GM12891 (cell line): ENCODE results near the gene YBX2.

Source experiments
- PAX5 ChIP-seq: IDR thresholded peaks from 2 replicates; pipeline ENCODE4 v1.6.1; 2011; ENCODE audit warnings: low read length, moderate library complexity, mild to moderate bottlenecking; ENCODE audit not compliant: insufficient read depth, severe bottlenecking
- POLR2A ChIP-seq: IDR thresholded peaks from 2 replicates; pipeline ENCODE4 v1.6.1; 2011; ENCODE audit warnings: low read depth, low read length, control low read depth

DNA sequence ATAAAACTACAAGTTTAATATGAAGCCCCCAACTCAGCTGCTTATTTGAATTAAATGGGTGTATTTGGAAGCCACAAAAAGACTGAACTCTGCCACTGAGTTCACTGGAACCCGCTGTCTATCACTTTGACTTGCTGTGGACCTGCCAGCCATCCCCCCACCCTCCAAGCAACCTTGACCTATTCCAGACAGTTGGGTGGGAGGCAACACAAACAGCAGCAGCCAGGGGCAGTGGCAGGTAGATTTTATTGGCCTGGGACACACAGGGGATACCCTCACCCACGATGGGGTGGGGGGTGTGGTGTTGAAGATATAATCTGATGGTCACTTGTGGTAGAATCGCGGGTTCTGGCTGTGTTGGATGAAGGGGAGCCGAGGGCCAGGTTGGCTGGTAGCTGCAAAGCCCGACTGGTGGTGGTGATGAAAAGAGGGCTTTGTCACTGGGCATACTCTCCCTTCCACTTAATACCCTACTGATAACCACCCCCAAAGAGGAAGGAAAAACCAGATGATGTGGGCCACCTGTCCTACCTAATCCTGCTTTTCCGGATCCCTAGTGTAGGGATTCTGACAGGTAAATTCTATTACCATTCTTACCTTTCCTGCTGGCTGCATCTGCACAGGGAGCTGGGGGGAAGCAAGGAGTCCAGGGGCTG lies 18.1 kb upstream of the YBX2 start:
- no peak for TF ChIP-seq PAX5
- 0 out of 2 replicates have a peak, but pooled peaks have one; percentile 11 for TF ChIP-seq POLR2A
